PC-9 (cell line): ENCODE results near the gene PFKFB3. TPM values are rescaled to one million over a fixed set of nuclear protein-coding genes. Genes with fewer than 3 reads are reported as not detected.

Experiments
- BruUV-seq: library from RNA; stranded (reverse); fragments of 400-500 nt; replicated peaks from 2 replicates; lab custom pipeline; 2021; lab: Mats Ljungman, UMichigan
- CTCF ChIA-PET: fragments of 300-600 bp; sonication (Branson Sonifier 250); formaldehyde crosslinking; loops from one replicate; lab custom pipeline; 2022; ENCODE audit warnings: antibody characterized with exemption; lab: Charles Lee
- POLR2A ChIA-PET: fragments of 300-600 bp; sonication (Branson Sonifier 250); formaldehyde crosslinking; loops from one replicate; lab custom pipeline; 2022; ENCODE audit warnings: antibody characterized with exemption; ENCODE audit not compliant: unreplicated experiment; lab: Charles Lee
- DNase-seq, 2 experiments: peaks; one replicate each; pipeline versions ENCODE4 v3.0.0 to v3.0.0-alpha.2; 2015 to 2022; ENCODE audit warnings: mixed read lengths in 1 of 2
- H2AFZ ChIP-seq: fragments of 200-600 bp; sonication (generic); 2 replicates; pipeline ENCODE4 v1.8.1; 2017; ENCODE audit warnings: antibody characterized with exemption
- H3F3A ChIP-seq: fragments of 200-600 bp; sonication (generic); 2 replicates; pipeline ENCODE4 v1.8.1; 2017; ENCODE audit warnings: antibody characterized with exemption, mild to moderate bottlenecking, low read depth; ENCODE audit not compliant: insufficient read depth
- H3K27ac ChIP-seq: fragments of 200-600 bp; sonication (generic); 2 replicates; pipeline ENCODE4 v1.6.1; 2016; ENCODE audit warnings: mixed run types
- H3K27me3 ChIP-seq: fragments of 200-600 bp; sonication (generic); 2 replicates; pipeline ENCODE4 v1.6.1; 2016; ENCODE audit warnings: low read depth, mixed run types; ENCODE audit not compliant: insufficient read depth
- H3K36me3 ChIP-seq: fragments of 200-600 bp; sonication (generic); 2 replicates; pipeline ENCODE4 v1.6.1; 2016; ENCODE audit warnings: low read depth, mixed run types
- H3K4me1 ChIP-seq: fragments of 200-600 bp; sonication (generic); replicated peaks from 2 replicates; pipeline ENCODE4 v1.6.1; 2016; ENCODE audit warnings: mixed run types; ENCODE audit not compliant: insufficient read depth
- H3K4me2 ChIP-seq: fragments of 200-600 bp; sonication (generic); 2 replicates; pipeline ENCODE4 v1.6.1; 2017; ENCODE audit warnings: mixed run types
- H3K4me3 ChIP-seq: fragments of 200-600 bp; sonication (generic); 2 replicates; pipeline ENCODE4 v1.6.1; 2016; ENCODE audit warnings: mixed run types
- H3K79me2 ChIP-seq: fragments of 200-600 bp; sonication (generic); 2 replicates; pipeline ENCODE4 v1.6.1; 2017; ENCODE audit warnings: low read depth, mixed run types
- H3K9me2 ChIP-seq: fragments of 200-600 bp; sonication (generic); 2 replicates; pipeline ENCODE4 v1.8.1; 2017; ENCODE audit warnings: mild to moderate bottlenecking; ENCODE audit not compliant: insufficient read depth
- H3K9me3 ChIP-seq: fragments of 200-600 bp; sonication (generic); 2 replicates; pipeline ENCODE4 v1.8.1; 2016; ENCODE audit warnings: low read depth; ENCODE audit not compliant: insufficient read depth
- H4K20me1 ChIP-seq: fragments of 200-600 bp; sonication (generic); 2 replicates; pipeline ENCODE4 v1.8.1; 2017; ENCODE audit not compliant: insufficient read depth
- CTCF ChIP-seq: fragments of 200-600 bp; sonication (generic); conservative IDR thresholded peaks from 2 replicates; pipeline ENCODE4 v1.6.1; 2017; ENCODE audit warnings: mixed run types, antibody characterized with exemption, mild to moderate bottlenecking, moderate library complexity
- EZH2 ChIP-seq: fragments of 200-600 bp; sonication (generic); IDR thresholded peaks from 2 replicates; pipeline ENCODE4 v1.8.0; 2017; ENCODE audit warnings: antibody characterized with exemption, low read depth
- intact Hi-C: fragments of 100-400 bp; cut with micrococcal nuclease; formaldehyde crosslinking; loops from one replicate; pipeline ENCODE4 v1.10.0; 2022; ENCODE audit not compliant: unreplicated experiment
- total RNA-seq: library from RNA; stranded (reverse); gene quantifications from 2 replicates; pipeline ENCODE4 v1.2.3, GENCODE V29; 2021

PFKFB3 gene
- total RNA-seq, 1 experiment from 2014 or later: 37.8 TPM

DNA sequence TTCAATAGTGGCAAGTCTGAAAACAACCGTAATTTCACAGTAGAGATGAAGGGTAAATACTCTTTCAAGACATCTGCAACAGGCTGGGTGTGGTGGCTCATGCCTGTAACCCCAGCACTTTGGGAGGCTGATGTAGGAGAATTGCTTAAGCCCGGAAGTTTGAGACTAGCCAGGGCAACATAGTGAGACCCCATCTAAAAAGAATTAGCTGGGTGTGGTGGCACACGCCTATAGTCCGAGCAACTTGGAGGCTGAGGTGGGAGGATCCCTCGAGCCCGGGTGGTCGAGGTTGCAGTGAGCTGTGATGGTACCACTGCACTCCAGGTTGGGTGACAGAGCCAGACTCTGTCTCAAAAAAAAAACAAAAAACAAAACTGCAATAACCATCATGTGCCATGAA, 71.8 kb downstream of the PFKFB3 start:
- H4K20me1 ChIP-seq: no peaks in the 10 kb centered on the region
- no peak for TF ChIP-seq CTCF
- no peak for TF ChIP-seq EZH2
- CTCF ChIA-PET: no interaction called here
- no peaks in the 10 kb centered on the region for H3K79me2 ChIP-seq
- H3K9me3 ChIP-seq: no peaks in the 10 kb centered on the region
- DNase-seq: no peak
- POLR2A ChIA-PET: no interaction called here
- H3K4me2 ChIP-seq: peak overlapping the region; percentile 78
- peak overlapping the region; percentile 68; the same call in 1 of the 2 replicates for H2AFZ ChIP-seq
- peaks cover 32% of the 10 kb centered on the region; the same call in 1 of the 2 replicates for H3F3A ChIP-seq
- no peaks in the 10 kb centered on the region for H3K27me3 ChIP-seq
- peaks cover 28% of the 10 kb centered on the region for H3K4me1 ChIP-seq
- no peaks in the 10 kb centered on the region for H3K36me3 ChIP-seq
- intact Hi-C loops: loop anchor here (2.0 kb wide), 3 partner anchors 16 to 36 kb away; no protein-coding TSS in a partner anchor
- peak overlapping the region; percentile 89 for H3K27ac ChIP-seq
- H3K9me2 ChIP-seq: no peaks in the 10 kb centered on the region
- no TSS peak for BruUV-seq
- H3K4me3 ChIP-seq: peak overlapping the region; percentile 54; the same call in 1 of the 2 replicates

DNA sequence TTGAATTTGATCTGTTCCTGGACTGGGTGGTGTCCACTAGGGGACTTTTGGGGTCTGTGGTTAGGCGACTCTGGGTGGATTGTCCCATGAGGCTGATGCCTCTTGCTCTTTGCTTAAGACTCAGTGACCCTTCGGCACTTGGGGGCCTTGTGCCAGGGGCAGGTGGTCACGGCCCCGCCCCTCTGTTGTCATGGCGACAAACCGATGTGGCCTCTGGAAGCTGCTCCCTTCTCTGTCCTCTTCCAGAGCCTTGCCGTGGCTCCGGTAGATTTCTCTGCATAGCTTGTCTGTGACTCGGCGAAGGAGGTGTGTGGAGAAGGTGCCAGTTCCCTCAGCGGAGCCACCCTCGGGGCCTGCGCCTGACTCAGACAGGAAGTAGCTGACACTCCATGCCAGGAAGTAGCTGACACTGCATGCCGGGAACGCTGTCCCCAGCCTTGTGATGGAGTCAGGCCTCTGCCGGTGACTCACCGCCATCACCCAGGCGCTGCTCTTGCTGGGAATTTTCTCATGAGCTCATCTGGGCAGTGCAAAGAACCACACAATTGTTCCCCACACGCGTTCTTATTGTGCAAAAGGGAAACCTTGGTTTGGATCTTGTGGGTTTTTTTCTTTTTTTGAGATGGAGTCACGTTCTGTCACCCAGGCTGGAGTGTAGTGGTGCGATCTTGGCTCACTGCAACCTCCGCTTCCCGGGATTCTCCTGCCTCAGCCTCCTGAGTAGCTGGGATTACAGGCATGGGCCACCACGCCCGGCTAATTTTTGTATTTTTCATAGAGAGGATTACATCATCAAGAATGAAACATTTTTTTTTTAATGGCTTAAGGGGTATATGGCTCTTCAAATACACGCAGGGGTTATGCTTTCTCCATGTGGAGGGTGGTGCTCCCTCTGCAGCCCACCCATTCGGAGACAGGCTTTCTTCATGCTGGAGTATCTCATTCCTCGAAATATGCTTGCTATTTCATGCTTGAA, 72.6 kb downstream of the PFKFB3 start:
- TF ChIP-seq EZH2: no peak
- TF ChIP-seq CTCF: no peak
- H3K4me3 ChIP-seq: peak overlapping the region; percentile 54
- H3K27me3 ChIP-seq: no peaks in the 10 kb centered on the region
- H4K20me1 ChIP-seq: no peaks in the 10 kb centered on the region
- no peaks in the 10 kb centered on the region for H3K36me3 ChIP-seq
- peak overlapping the region; percentile 89 for H3K27ac ChIP-seq
- CTCF ChIA-PET: interaction anchor here (1.0 kb wide), 1 partner anchor 126 kb away, joined by 5 read pairs; no protein-coding TSS in a partner anchor
- peaks cover 39% of the 10 kb centered on the region; the same call in 1 of the 2 replicates for H3F3A ChIP-seq
- no peaks in the 10 kb centered on the region for H3K9me2 ChIP-seq
- H3K4me1 ChIP-seq: peaks cover 36% of the 10 kb centered on the region
- peak; percentile 94 to 97 for DNase-seq
- H2AFZ ChIP-seq: peak overlapping the region; percentile 73
- H3K4me2 ChIP-seq: peak overlapping the region; percentile 78
- no peaks in the 10 kb centered on the region for H3K79me2 ChIP-seq
- intact Hi-C loops: loop anchor here (1.0 to 5.0 kb wide), 5 partner anchors 15 to 124 kb away; partner anchors contain the start of gene PFKFB3
- no TSS peak for BruUV-seq
- POLR2A ChIA-PET: interaction anchor here (0.5 to 0.8 kb wide), 4 partner anchors 22 to 317 kb away, joined by 3 to 6 read pairs (median 4); no protein-coding TSS in a partner anchor
- H3K9me3 ChIP-seq: no peaks in the 10 kb centered on the region

DNA sequence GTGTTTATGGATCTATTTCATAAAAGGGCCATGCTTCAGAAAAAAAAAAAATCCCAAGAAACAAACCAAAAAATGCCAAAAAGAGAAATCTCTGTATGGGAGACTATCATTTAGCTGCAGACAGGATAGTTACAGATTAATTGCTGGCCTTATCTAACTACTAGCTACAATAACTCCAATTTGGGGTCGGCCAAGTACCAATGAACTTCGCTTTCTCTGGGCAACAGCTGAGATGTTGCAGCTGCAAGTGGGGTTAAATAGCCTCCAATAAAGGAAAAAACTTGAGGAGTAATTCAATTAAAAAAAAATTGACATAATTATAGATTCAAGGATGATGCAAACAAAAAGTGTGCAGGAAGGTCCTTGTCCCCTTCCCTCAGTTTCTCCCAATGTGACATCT, 73.6 kb downstream of the PFKFB3 start:
- Histone ChIP-seq H3K4me2 (no peak overlapping the region), H3K9me3 (no peaks in the 10 kb centered on the region), H3K9me2 (no peaks in the 10 kb centered on the region), H3K36me3 (no peaks in the 10 kb centered on the region), H4K20me1 (no peaks in the 10 kb centered on the region), H3K27ac (peak overlapping the region; percentile 89), H3K27me3 (no peaks in the 10 kb centered on the region), H3F3A (peaks cover 39% of the 10 kb centered on the region; the same call in 1 of the 2 replicates), H3K4me1 (peaks cover 38% of the 10 kb centered on the region), H3K4me3 (no peak overlapping the region), H2AFZ (no peak overlapping the region), H3K79me2 (no peaks in the 10 kb centered on the region)
- BruUV-seq: no TSS peak
- intact Hi-C loops: loop anchor here (5.0 kb wide), 1 partner anchor 74 kb away; the partner anchor contains the start of gene PFKFB3
- no peak for DNase-seq
- TF ChIP-seq CTCF (no peak), EZH2 (no peak)
- ChIA-PET CTCF (interaction anchor here (0.5 to 0.6 kb wide), 2 partner anchors 125 to 326 kb away, joined by 3 to 5 read pairs; no protein-coding TSS in a partner anchor), POLR2A (no interaction called here)
